Measurements from ENCODE around the gene ANKRD28. TPM values are rescaled to one million over a fixed set of nuclear protein-coding genes. Genes with fewer than 3 reads are reported as not detected.

The ANKRD28 gene
- total and polyA plus RNA-seq, 2 of the 8 experiments (the other 6 are each of a cell fraction or from before 2014, with no cell fraction given): 39.1 to 61.7 TPM

DNA sequence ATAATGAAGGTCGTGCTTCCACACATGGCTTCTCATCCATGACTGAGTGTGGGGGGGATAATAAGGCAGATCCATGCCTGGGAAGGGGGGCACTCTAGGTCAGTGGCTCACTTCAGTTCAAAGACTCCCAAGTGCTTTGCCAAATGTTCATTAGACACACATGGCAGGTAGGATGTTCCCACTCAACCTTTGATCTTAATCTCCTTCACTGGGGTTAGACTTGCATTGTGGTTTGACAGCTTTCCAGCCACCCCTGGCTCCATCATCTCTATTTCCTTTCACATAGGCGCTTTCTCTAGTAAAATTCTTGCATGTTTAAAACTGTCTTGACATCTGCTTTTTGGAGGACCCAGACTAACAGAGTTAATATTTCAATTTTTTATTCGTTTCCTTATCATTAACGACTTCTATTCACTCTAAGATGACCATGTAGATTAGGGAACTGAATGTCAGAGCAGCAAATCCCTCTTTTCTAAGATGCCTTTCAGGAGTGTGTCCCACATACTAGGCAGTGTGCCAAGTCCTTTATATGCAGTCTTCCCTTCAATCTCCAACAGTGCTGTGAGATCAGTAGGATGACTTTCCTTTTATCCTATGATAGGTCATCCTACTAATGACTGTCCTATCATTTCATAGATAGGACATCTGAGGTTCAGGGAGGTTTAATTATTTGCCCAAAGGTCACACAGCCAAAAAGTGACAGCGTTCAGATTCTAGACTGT lies 138.4 kb downstream of the ANKRD28 start:
- WGBS, 2 experiments (ENCODE audit: extremely low coverage in 1 of 2, insufficient coverage in 1 of 2, insufficient read length in 1 of 2, insufficient replicate concordance in 2 of 2, low coverage in 1 of 2, low lambda C conversion rate in 2 of 2, missing lambda C conversion rate in 1 of 2): 93% methylated on average over 5 of the region's 5 CpGs; no CpG with 5 or more reads in 1 of the 2 experiments
- TF ChIP-seq SAP30 (IDR thresholded peaks at IDR 0.05; ENCODE audit: insufficient read depth, insufficient replicate concordance, low read length) (no peak), TAF1 (IDR thresholded peaks at IDR 0.05; ENCODE audit: low read depth, low read length) (no peak), HDAC6 (IDR thresholded peaks at IDR 0.05; ENCODE audit: low read depth, low read length) (no peak), JUN (IDR thresholded peaks at IDR 0.05; ENCODE audit: low read depth, low read length) (no peak), SP1 (IDR thresholded peaks at IDR 0.05; ENCODE audit: low read depth, low read length) (no peak), SP4 (IDR thresholded peaks at IDR 0.05; ENCODE audit: low read length) (no peak), HDAC2 (IDR thresholded peaks at IDR 0.05; ENCODE audit: borderline replicate concordance in 1 of 2, low read depth in 2 of 2, low read length in 2 of 2) (no peak), TEAD4 (IDR thresholded peaks at IDR 0.05; ENCODE audit: low read depth, low read length) (no peak), CHD2 (IDR thresholded peaks at IDR 0.05; ENCODE audit: low read length) (no peak), KDM1A (IDR thresholded peaks at IDR 0.05; ENCODE audit: borderline replicate concordance, low read length) (no peak), CREB1 (IDR thresholded peaks at IDR 0.05) (no peak)
- TF ChIP-seq, protein P1, sequence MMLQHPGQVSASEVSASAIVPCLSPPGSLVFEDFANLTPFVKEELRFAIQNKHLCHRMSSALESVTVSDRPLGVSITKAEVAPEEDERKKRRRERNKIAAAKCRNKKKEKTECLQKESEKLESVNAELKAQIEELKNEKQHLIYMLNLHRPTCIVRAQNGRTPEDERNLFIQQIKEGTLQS (IDR thresholded peaks at IDR 0.05; ENCODE audit: insufficient read depth, low read depth, low read length): no peak

More for the DNA sequence above, 138.4 kb downstream of the ANKRD28 start:
- Histone ChIP-seq H3K9ac (replicated peaks in 1 of 4; ENCODE audit: extremely low read depth in 1 of 4, low read depth in 3 of 4, low read length in 3 of 4) (no peak overlapping the region), H3K27ac (ENCODE audit: low read depth, low read length) (no peak overlapping the region), H3K4ac (replicated peaks; ENCODE audit: insufficient read length, low read depth, low read length) (no peak overlapping the region), H4K8ac (ENCODE audit: extremely low read depth, insufficient read depth, low read length) (no peak overlapping the region), H2BK15ac (ENCODE audit: low read length) (no peak overlapping the region), H3K23ac (ENCODE audit: insufficient read length) (no peak overlapping the region), H3K4me3 (ENCODE audit: extremely low read depth in 1 of 4, insufficient read depth in 2 of 4, low read depth in 3 of 4, low read length in 4 of 4) (no peak overlapping the region), H2BK12ac (ENCODE audit: low read depth, low read length) (no peak overlapping the region), H3K36me3 (ENCODE audit: control insufficient read depth in 2 of 4, insufficient read depth in 4 of 4, low read length in 3 of 4) (no peaks in the 10 kb centered on the region), H3K79me1 (ENCODE audit: low read depth, low read length) (no peaks in the 10 kb centered on the region), H2AFZ (ENCODE audit: low read length) (no peak overlapping the region), H2BK20ac (ENCODE audit: low read length) (no peak overlapping the region), H3K9me3 (ENCODE audit: insufficient read depth in 2 of 2, low read depth in 1 of 2, low read length in 1 of 2) (no peaks in the 10 kb centered on the region), H4K91ac (replicated peaks; ENCODE audit: insufficient read length, low read length) (no peak overlapping the region), H3K56ac (replicated peaks; ENCODE audit: insufficient read length, low read depth, low read length) (no peak overlapping the region), H3K14ac (ENCODE audit: insufficient read length) (no peak overlapping the region), H2AK5ac (ENCODE audit: low read depth, low read length) (no peak overlapping the region), H3K4me1 (replicated peaks in 1 of 4; ENCODE audit: control insufficient read depth in 3 of 4, insufficient read depth in 4 of 4, low read length in 3 of 4) (peaks cover 0 to 8% (median 5%) of the 10 kb centered on the region in 4 experiments; a peak in 4 of 7 replicates), H4K5ac (ENCODE audit: insufficient read length, low read depth, low read length) (no peak overlapping the region), H4K20me1 (replicated peaks in 1 of 2; ENCODE audit: control insufficient read depth in 1 of 2, insufficient read depth in 2 of 2, low read length in 2 of 2) (no peaks in the 10 kb centered on the region), H2BK5ac (ENCODE audit: low read depth, low read length) (no peak overlapping the region), H3K23me2 (ENCODE audit: low read depth, low read length) (no peaks in the 10 kb centered on the region), H3K79me2 (ENCODE audit: control insufficient read depth in 1 of 2, insufficient read depth in 2 of 2, low read length in 2 of 2) (no peaks in the 10 kb centered on the region), H3K27me3 (replicated peaks in 1 of 4; ENCODE audit: control insufficient read depth in 3 of 4, extremely low read depth in 1 of 4, insufficient read depth in 3 of 4, low read length in 3 of 4) (no peaks in the 10 kb centered on the region), H3K4me2 (ENCODE audit: insufficient read depth in 1 of 2, low read depth in 2 of 2, low read length in 2 of 2) (no peak overlapping the region), H3K18ac (ENCODE audit: extremely low read depth, low read length) (no peak overlapping the region), H2BK120ac (replicated peaks; ENCODE audit: low read depth, low read length) (no peak overlapping the region)
- no peak for FAIRE-seq
- POLR2A ChIA-PET (ENCODE audit: partially characterized antibody): interaction anchor here (1.2 to 1.4 kb wide), 2 partner anchors 9 to 11 kb away, joined by 5 read pairs; no protein-coding TSS in a partner anchor
- CTCF ChIA-PET (ENCODE audit: partially characterized antibody): no interaction called here
- DNase-seq (ENCODE audit: low read depth in 1 of 2, low spot score in 2 of 2): no peak
